Uterus (tissue), 4 donors: ENCODE measurements around the gene DNAH10. TPM values are rescaled to one million over a fixed set of nuclear protein-coding genes. Genes with fewer than 3 reads are reported as not detected.
A peak's percentile ranks its signal among the peaks of the same experiment; 100 is the strongest.

ENCODE experiments used
- DNase-seq, 2 donors: peaks; one replicate each; pipeline ENCODE4 v3.0.0-alpha.2; 2019 to 2020
- H3K27ac ChIP-seq, 2 donors: fragments of 200-600 bp; sonication (generic); 1 replicate in 1 of 2; 2 replicates in 1 of 2; pipeline ENCODE4 v1.5.1; 2016 to 2018
- H3K27me3 ChIP-seq, 2 donors: fragments of 200-600 bp; sonication (generic); one replicate each; pipeline ENCODE4 v1.5.1; 2018 to 2019; ENCODE audit warnings: control low read depth in 1 of 2
- H3K36me3 ChIP-seq, 2 donors: fragments of 200-600 bp; sonication (generic); one replicate each; pipeline ENCODE4 v1.5.1; 2019; ENCODE audit warnings: control low read depth in 1 of 2
- H3K4me1 ChIP-seq, 2 donors: fragments of 200-600 bp; sonication (generic); one replicate each; pipeline ENCODE4 v1.5.1; 2018 to 2019; ENCODE audit warnings: control low read depth in 1 of 2
- H3K4me3 ChIP-seq, 2 donors: fragments of 200-600 bp; sonication (generic); 1 replicate in 1 of 2; 2 replicates in 1 of 2; pipeline ENCODE4 v1.5.1; 2018 to 2019; ENCODE audit warnings: mild to moderate bottlenecking in 1 of 2
- H3K9me3 ChIP-seq, 2 donors: fragments of 200-600 bp; sonication (generic); one replicate each; pipeline ENCODE4 v1.5.1; 2019; ENCODE audit warnings: control low read depth in 1 of 2
- POLR2A ChIP-seq, 2 donors: fragments of 450-650 bp; IDR thresholded peaks; one replicate each; pipeline ENCODE4 v1.6.1; 2016; ENCODE audit warnings: antibody characterized with exemption in 2 of 2, mild to moderate bottlenecking in 1 of 2, moderate library complexity in 1 of 2
- intact Hi-C: fragments of 100-400 bp; cut with DNase I; formaldehyde crosslinking; loops from one replicate; pipeline ENCODE4 v1.15.1; 2023; ENCODE audit warnings: low total_unique reads
- total RNA-seq, 4 donors: library from RNA; depleted of rRNA in 3 of 4; stranded (reverse); fragments of >200 nt in 3 of 4; gene quantifications; one replicate each; pipeline versions ENCODE4 v1.1.0 to v1.2.4, GENCODE V29; 2014 to 2023
- TF ChIP-seq, protein P1 (sequence below), 4 experiments: fragments of 200-600 bp in 2 of 4; fragments of 450-650 bp in 2 of 4; sonication (generic) in 2 of 4; IDR thresholded peaks; one replicate each; pipeline ENCODE4 v1.5.1; 2016 to 2019; ENCODE audit warnings: antibody characterized with exemption in 4 of 4, mild to moderate bottlenecking in 2 of 4, moderate library complexity in 1 of 4
- donor health status: DM: yes; HTN: yes; CAD: no.

DNAH10 gene
- total RNA-seq, 4 donors from 2014 or later, result under 0.01 to 3.9 (median 1.1) TPM

- DNase-seq, result peak in 1 of 2 donors; percentile 34
- Histone ChIP-seq H3K27me3 (no peaks in the 10 kb centered on the region), H3K4me3 (no peak overlapping the region), H3K9me3 (no peaks in the 10 kb centered on the region), H3K36me3 (no peaks in the 10 kb centered on the region), H3K4me1 (no peaks in the 10 kb centered on the region), H3K27ac (no peak overlapping the region)
- intact Hi-C loops, result no loop called here
- no peak for TF ChIP-seq POLR2A (IDR thresholded peaks at IDR 0.05)
- TF ChIP-seq, protein P1, sequence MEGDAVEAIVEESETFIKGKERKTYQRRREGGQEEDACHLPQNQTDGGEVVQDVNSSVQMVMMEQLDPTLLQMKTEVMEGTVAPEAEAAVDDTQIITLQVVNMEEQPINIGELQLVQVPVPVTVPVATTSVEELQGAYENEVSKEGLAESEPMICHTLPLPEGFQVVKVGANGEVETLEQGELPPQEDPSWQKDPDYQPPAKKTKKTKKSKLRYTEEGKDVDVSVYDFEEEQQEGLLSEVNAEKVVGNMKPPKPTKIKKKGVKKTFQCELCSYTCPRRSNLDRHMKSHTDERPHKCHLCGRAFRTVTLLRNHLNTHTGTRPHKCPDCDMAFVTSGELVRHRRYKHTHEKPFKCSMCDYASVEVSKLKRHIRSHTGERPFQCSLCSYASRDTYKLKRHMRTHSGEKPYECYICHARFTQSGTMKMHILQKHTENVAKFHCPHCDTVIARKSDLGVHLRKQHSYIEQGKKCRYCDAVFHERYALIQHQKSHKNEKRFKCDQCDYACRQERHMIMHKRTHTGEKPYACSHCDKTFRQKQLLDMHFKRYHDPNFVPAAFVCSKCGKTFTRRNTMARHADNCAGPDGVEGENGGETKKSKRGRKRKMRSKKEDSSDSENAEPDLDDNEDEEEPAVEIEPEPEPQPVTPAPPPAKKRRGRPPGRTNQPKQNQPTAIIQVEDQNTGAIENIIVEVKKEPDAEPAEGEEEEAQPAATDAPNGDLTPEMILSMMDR (IDR thresholded peaks at IDR 0.05), result no peak
Measured at GRCh38 chr12:123931686-123932321, 169.7 kb downstream of the DNAH10 start.

GRCh38 chr12:123933214-123933613, 171.1 kb downstream of the DNAH10 start:
- no peak for TF ChIP-seq POLR2A (IDR thresholded peaks at IDR 0.05)
- intact Hi-C loops, result no loop called here
- Histone ChIP-seq H3K4me3 (no peak overlapping the region), H3K9me3 (no peaks in the 10 kb centered on the region), H3K27ac (no peak overlapping the region), H3K4me1 (no peaks in the 10 kb centered on the region), H3K27me3 (no peaks in the 10 kb centered on the region), H3K36me3 (no peaks in the 10 kb centered on the region)
- no peak for DNase-seq

GRCh38 chr12:123934016-123934620, 172.0 kb downstream of the DNAH10 start:
- Histone ChIP-seq H3K9me3 (no peaks in the 10 kb centered on the region), H3K36me3 (no peaks in the 10 kb centered on the region), H3K4me1 (no peaks in the 10 kb centered on the region), H3K4me3 (no peak overlapping the region), H3K27ac (no peak overlapping the region), H3K27me3 (no peaks in the 10 kb centered on the region)
- TF ChIP-seq, protein P1 (IDR thresholded peaks at IDR 0.05), result no peak
- no peak for TF ChIP-seq POLR2A (IDR thresholded peaks at IDR 0.05)
- DNase-seq, result no peak
- intact Hi-C loops, result no loop called here

GRCh38 chr12:123934829-123935228, 172.7 kb downstream of the DNAH10 start:
- Histone ChIP-seq H3K27me3 (no peaks in the 10 kb centered on the region), H3K36me3 (no peaks in the 10 kb centered on the region), H3K4me3 (no peak overlapping the region), H3K4me1 (no peaks in the 10 kb centered on the region), H3K27ac (no peak overlapping the region), H3K9me3 (no peaks in the 10 kb centered on the region)
- no peak for DNase-seq
- TF ChIP-seq, protein P1 (IDR thresholded peaks at IDR 0.05), result no peak
- TF ChIP-seq POLR2A (IDR thresholded peaks at IDR 0.05), result no peak
- intact Hi-C loops, result no loop called here

GRCh38 chr12:123935956-123936355, 173.9 kb downstream of the DNAH10 start:
- Histone ChIP-seq H3K27ac (no peak overlapping the region), H3K27me3 (no peaks in the 10 kb centered on the region), H3K4me1 (no peaks in the 10 kb centered on the region), H3K9me3 (no peaks in the 10 kb centered on the region), H3K4me3 (no peak overlapping the region), H3K36me3 (no peaks in the 10 kb centered on the region)
- intact Hi-C loops, result no loop called here
- DNase-seq, result no peak
- TF ChIP-seq, protein P1 (IDR thresholded peaks at IDR 0.05), result no peak
- no peak for TF ChIP-seq POLR2A (IDR thresholded peaks at IDR 0.05)
